GM12801 (cell line): Measurements from ENCODE around the gene TMEM169.

Experiments
- CTCF ChIP-seq: IDR thresholded peaks from one replicate; pipeline ENCODE4 v1.5.1; 2011; ENCODE audit warnings: control low read depth; ENCODE audit not compliant: insufficient read length; ENCODE audit errors: extremely low read depth

TMEM169 gene

GRCh38 chr2:216139884-216140283, 58.2 kb downstream of the TMEM169 start:
- no peak for TF ChIP-seq CTCF

- TF ChIP-seq CTCF: no peak
Observed at GRCh38 chr2:216142540-216142939, 60.8 kb downstream of the TMEM169 start.

GRCh38 chr2:216144372-216144771, 62.7 kb downstream of the TMEM169 start:
- TF ChIP-seq CTCF: no peak

GRCh38 chr2:216144857-216145256, 63.1 kb downstream of the TMEM169 start:
- TF ChIP-seq CTCF: no peak

GRCh38 chr2:216146573-216146972, 64.9 kb downstream of the TMEM169 start:
- TF ChIP-seq CTCF: no peak

- TF ChIP-seq CTCF: no peak
Observed at GRCh38 chr2:216147172-216148131, 65.7 kb downstream of the TMEM169 start.

GRCh38 chr2:216148983-216149382, 67.3 kb downstream of the TMEM169 start:
- TF ChIP-seq CTCF: no peak
